H9 (cell line): ENCODE measurements around the gene RAC2. TPM values are rescaled to one million over a fixed set of nuclear protein-coding genes. Genes with fewer than 3 reads are reported as not detected.

ENCODE experiments used
- DNase-seq: peaks from one replicate; pipeline ENCODE4 v3.0.0-alpha.2; 2017
- H2AFZ ChIP-seq: one replicate; pipeline ENCODE4 v1.6.1; 2013; ENCODE audit warnings: mild to moderate bottlenecking, low read length, control low read depth, moderate library complexity
- H2AK5ac ChIP-seq: 2 replicates; pipeline ENCODE4 v1.6.1; 2013; ENCODE audit warnings: low read length, control low read depth, mixed read lengths; ENCODE audit not compliant: insufficient read length
- H2BK120ac ChIP-seq: one replicate; pipeline ENCODE4 v1.6.1; 2013; ENCODE audit warnings: low read depth, mild to moderate bottlenecking, low read length, control low read depth, inconsistent platforms; ENCODE audit not compliant: poor library complexity, severe bottlenecking
- H2BK12ac ChIP-seq: 2 replicates; pipeline ENCODE4 v1.6.1; 2013; ENCODE audit warnings: low read length, control low read depth, mixed read lengths, low read depth; ENCODE audit not compliant: insufficient read length
- H2BK15ac ChIP-seq: 2 replicates; pipeline ENCODE4 v1.6.1; 2013; ENCODE audit warnings: low read depth, low read length, control low read depth
- H2BK20ac ChIP-seq: one replicate; pipeline ENCODE4 v1.6.1; 2013; ENCODE audit warnings: low read depth, mild to moderate bottlenecking, low read length, control low read depth, inconsistent platforms; ENCODE audit not compliant: poor library complexity, severe bottlenecking
- H2BK5ac ChIP-seq: 2 replicates; pipeline ENCODE4 v1.6.1; 2013; ENCODE audit warnings: low read length, control low read depth, mixed read lengths; ENCODE audit not compliant: insufficient read length
- H3K14ac ChIP-seq: 2 replicates; pipeline ENCODE4 v1.6.1; 2013; ENCODE audit warnings: low read length, control low read depth; ENCODE audit not compliant: insufficient read depth
- H3K18ac ChIP-seq: 2 replicates; pipeline ENCODE4 v1.6.1; 2013; ENCODE audit warnings: low read depth, mild to moderate bottlenecking, mixed read lengths, low read length, control low read depth; ENCODE audit not compliant: insufficient read length
- H3K23ac ChIP-seq: 2 replicates; pipeline ENCODE4 v1.6.1; 2013; ENCODE audit warnings: low read length, control low read depth, mixed read lengths, low read depth; ENCODE audit not compliant: insufficient read length
- H3K23me2 ChIP-seq: 2 replicates; pipeline ENCODE4 v1.6.1; 2013; ENCODE audit warnings: low read depth, mild to moderate bottlenecking, mixed read lengths, low read length, control low read depth; ENCODE audit not compliant: insufficient read length, poor library complexity, severe bottlenecking
- H3K27ac ChIP-seq: 2 replicates; pipeline ENCODE4 v1.5.1; 2013; ENCODE audit warnings: low read length, control low read depth, mixed read lengths, low read depth; ENCODE audit not compliant: insufficient read length
- H3K27me3 ChIP-seq: 2 replicates; pipeline ENCODE4 v1.6.1; 2013; ENCODE audit warnings: low read length, control low read depth, inconsistent platforms; ENCODE audit not compliant: insufficient read depth
- H3K4ac ChIP-seq: 2 replicates; pipeline ENCODE4 v1.6.1; 2013; ENCODE audit warnings: low read depth, mild to moderate bottlenecking, control low read depth, inconsistent platforms, low read length, moderate library complexity
- H3K4me1 ChIP-seq: 2 replicates; pipeline ENCODE4 v1.6.1; 2013; ENCODE audit warnings: low read length, control low read depth, inconsistent platforms; ENCODE audit not compliant: insufficient read depth
- H3K4me2 ChIP-seq: 2 replicates; pipeline ENCODE4 v1.6.1; 2013; ENCODE audit warnings: low read length, control low read depth, mixed read lengths; ENCODE audit not compliant: insufficient read length, insufficient read depth
- H3K56ac ChIP-seq: 2 replicates; pipeline ENCODE4 v1.6.1; 2013; ENCODE audit warnings: low read depth, mild to moderate bottlenecking, mixed read lengths, low read length, control low read depth; ENCODE audit not compliant: insufficient read length
- H3K79me1 ChIP-seq: 2 replicates; pipeline ENCODE4 v1.6.1; 2013; ENCODE audit warnings: low read depth, mild to moderate bottlenecking, moderate library complexity, low read length, control low read depth, inconsistent platforms; ENCODE audit not compliant: insufficient read depth, poor library complexity, severe bottlenecking
- H3K79me2 ChIP-seq: 2 replicates; pipeline ENCODE4 v1.6.1; 2013; ENCODE audit warnings: low read length, control low read depth, inconsistent platforms; ENCODE audit not compliant: insufficient read depth
- H3K9ac ChIP-seq: 2 replicates; pipeline ENCODE4 v1.6.1; 2013; ENCODE audit warnings: low read length, control low read depth, mixed read lengths; ENCODE audit not compliant: insufficient read length; ENCODE audit errors: extremely low read depth
- H3K9me3 ChIP-seq: one replicate; pipeline ENCODE4 v1.6.1; 2013; ENCODE audit warnings: low read depth, low read length, inconsistent platforms; ENCODE audit not compliant: control insufficient read depth
- H3T11ph ChIP-seq: one replicate; pipeline ENCODE4 v1.6.1; 2013; ENCODE audit warnings: mild to moderate bottlenecking, low read length, control low read depth, inconsistent platforms
- H4K20me1 ChIP-seq: one replicate; pipeline ENCODE4 v1.6.1; 2013; ENCODE audit not compliant: control insufficient read depth, insufficient read length, insufficient read depth
- H4K5ac ChIP-seq: 2 replicates; pipeline ENCODE4 v1.6.1; 2013; ENCODE audit warnings: low read depth, mild to moderate bottlenecking, mixed read lengths, low read length, control low read depth; ENCODE audit not compliant: insufficient read length
- H4K8ac ChIP-seq: replicated peaks from 2 replicates; pipeline ENCODE4 v1.6.1; 2013; ENCODE audit warnings: low read length, control low read depth, mixed read lengths, low read depth; ENCODE audit not compliant: insufficient read length
- H4K91ac ChIP-seq: 2 replicates; pipeline ENCODE4 v1.6.1; 2013; ENCODE audit warnings: low read depth, mild to moderate bottlenecking, moderate library complexity, mixed read lengths, low read length, control low read depth; ENCODE audit not compliant: insufficient read length
- H3K27ac Mint-ChIP-seq, 3 experiments: 2 replicates in 2 of 3; 3 replicates in 1 of 3; pipeline ENCODE4 v1.8.0; 2020 to 2021; ENCODE audit warnings: mixed read lengths in 3 of 3, mild to moderate bottlenecking in 1 of 3, moderate library complexity in 1 of 3
- H3K27me3 Mint-ChIP-seq: 2 replicates; pipeline ENCODE4 v1.8.0; 2021; ENCODE audit warnings: low read depth, mild to moderate bottlenecking, moderate library complexity, mixed read lengths
- H3K36me3 Mint-ChIP-seq, 3 experiments: 2 replicates in 2 of 3; 3 replicates in 1 of 3; pipeline ENCODE4 v1.8.0; 2020 to 2021; ENCODE audit warnings: low read depth in 3 of 3, mixed read lengths in 3 of 3; ENCODE audit not compliant: insufficient read depth in 1 of 3
- H3K4me1 Mint-ChIP-seq, 2 experiments: 2 replicates each; pipeline ENCODE4 v1.8.0; 2020; ENCODE audit warnings: mixed read lengths in 2 of 2
- H3K4me3 Mint-ChIP-seq, 2 experiments: 2 replicates in 1 of 2; 3 replicates in 1 of 2; pipeline ENCODE4 v1.8.0; 2020 to 2021; ENCODE audit warnings: mild to moderate bottlenecking in 2 of 2, mixed read lengths in 2 of 2, moderate library complexity in 1 of 2
- H3K9me3 Mint-ChIP-seq, 2 experiments: 2 replicates in 1 of 2; 3 replicates in 1 of 2; pipeline ENCODE4 v1.8.0; 2020; ENCODE audit warnings: mild to moderate bottlenecking in 2 of 2, mixed read lengths in 2 of 2, moderate library complexity in 1 of 2
- CTCF ChIP-seq: fragments of 200-600 bp; sonication (generic); conservative IDR thresholded peaks from 3 replicates; pipeline ENCODE4 v1.8.0; 2021; ENCODE audit warnings: antibody characterized with exemption, mild to moderate bottlenecking
- WGBS: extraction: QIAGEN DNeasy Blood & Tissue Kit; methylation state at CpG from one replicate; pipeline ENCODE4 v1.1.7; 2013; ENCODE audit warnings: missing lambda C conversion rate, low lambda C conversion rate, mixed read lengths; ENCODE audit not compliant: insufficient read length; ENCODE audit errors: extremely low coverage; 5-methylcytosine and 5-hydroxymethylcytosine counted together
- total RNA-seq: library from RNA; stranded (reverse); gene quantifications from 2 replicates; pipeline ENCODE4 v1.2.1, GENCODE V29; 2021

RAC2 gene
- total RNA-seq, 1 experiment from 2014 or later = 2.8 TPM

- Histone ChIP-seq H3K4me2 (no peak overlapping the region), H4K20me1 (no peaks in the 10 kb centered on the region), H2BK20ac (no peak overlapping the region), H4K91ac (no peak overlapping the region), H3K14ac (no peak overlapping the region), H3K27ac (no peak overlapping the region), H4K5ac (no peak overlapping the region), H2BK120ac (no peak overlapping the region), H3K56ac (no peak overlapping the region), H2BK12ac (no peak overlapping the region), H2AFZ (no peak overlapping the region), H4K8ac (no peak overlapping the region), H3K23me2 (peaks cover 8% of the 10 kb centered on the region), H3K79me1 (no peaks in the 10 kb centered on the region), H2AK5ac (no peak overlapping the region), H3K27me3 (no peaks in the 10 kb centered on the region), H2BK15ac (no peak overlapping the region), H3T11ph (no peak overlapping the region), H2BK5ac (no peak overlapping the region), H3K18ac (no peak overlapping the region), H3K4ac (no peak overlapping the region), H3K23ac (no peak overlapping the region), H3K4me1 (peaks cover 3% of the 10 kb centered on the region; the same call in 1 of the 2 replicates), H3K9me3 (peaks cover 5% of the 10 kb centered on the region), H3K79me2 (no peaks in the 10 kb centered on the region), H3K9ac (no peak overlapping the region)
- TF ChIP-seq CTCF = no peak
- Mint-ChIP-seq H3K27ac (no peak overlapping the region), H3K9me3 (peaks cover 16 to 25% of the 10 kb centered on the region in 2 experiments), H3K36me3 (peaks cover 17 to 29% (median 19%) of the 10 kb centered on the region in 3 experiments), H3K4me3 (no peak overlapping the region), H3K27me3 (no peaks in the 10 kb centered on the region), H3K4me1 (peaks cover 34 to 42% of the 10 kb centered on the region in 2 experiments)
- no CpG with 5 or more reads among the region's 2 CpGs for WGBS
- no peak for DNase-seq
Observed at GRCh38 chr22:37192204-37192603, 51.9 kb downstream of the RAC2 start.
